HUES48 (cell line): ENCODE data around the gene ARHGEF10L.
"Not testable (repeated sequence)": the region's sequence is repeated elsewhere in the genome, so short reads cannot be mapped to it uniquely, and the experiment has no call there.

Source experiments
- H3K27ac ChIP-seq: one replicate; pipeline ENCODE4 v1.7.0; 2013; ENCODE audit warnings: low read depth, low read length, inconsistent platforms
- H3K27me3 ChIP-seq: 2 replicates; pipeline ENCODE4 v1.6.1; 2013; ENCODE audit warnings: mild to moderate bottlenecking, low read length; ENCODE audit not compliant: control insufficient read depth, insufficient read depth
- H3K36me3 ChIP-seq: 2 replicates; pipeline ENCODE4 v1.6.1; 2013; ENCODE audit warnings: low read length; ENCODE audit not compliant: control insufficient read depth, insufficient read depth
- H3K4me1 ChIP-seq: 2 replicates; pipeline ENCODE4 v1.6.1; 2013; ENCODE audit warnings: mild to moderate bottlenecking, low read length; ENCODE audit not compliant: control insufficient read depth, insufficient read depth
- H3K4me3 ChIP-seq: 2 replicates; pipeline ENCODE4 v1.5.1; 2013; ENCODE audit warnings: mild to moderate bottlenecking, low read depth, low read length
- H3K9ac ChIP-seq: 2 replicates; pipeline ENCODE4 v1.6.1; 2013; ENCODE audit warnings: mild to moderate bottlenecking, low read depth, low read length, moderate library complexity
- H3K9me3 ChIP-seq: 2 replicates; pipeline ENCODE4 v1.6.1; 2013; ENCODE audit warnings: low read length; ENCODE audit not compliant: control insufficient read depth, insufficient read depth

ARHGEF10L gene

DNA sequence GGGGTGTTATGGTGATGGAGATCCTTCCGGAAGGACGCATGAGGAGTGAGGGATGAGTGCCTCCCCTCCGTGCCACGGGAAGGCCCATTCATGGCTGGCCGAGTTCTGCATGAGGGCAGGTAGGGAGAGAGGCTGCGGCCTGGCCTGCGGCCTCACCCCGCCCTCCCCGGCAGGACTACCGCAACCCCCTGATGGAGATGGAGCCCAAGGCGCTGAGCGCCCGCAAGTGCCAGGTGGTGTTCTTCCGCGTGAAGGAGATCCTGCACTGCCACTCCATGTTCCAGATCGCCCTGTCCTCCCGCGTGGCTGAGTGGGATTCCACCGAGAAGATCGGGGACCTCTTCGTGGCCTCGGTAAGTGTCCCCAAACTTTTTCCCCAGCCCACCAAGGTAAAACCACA lies 83.3 kb downstream of the ARHGEF10L start:
- Histone ChIP-seq H3K4me1 (no peaks in the 10 kb centered on the region), H3K27ac (no peak overlapping the region), H3K36me3 (peaks cover 70% of the 10 kb centered on the region), H3K4me3 (no peak overlapping the region), H3K27me3 (no peaks in the 10 kb centered on the region), H3K9ac (no peak overlapping the region), H3K9me3 (no peaks in the 10 kb centered on the region)

GRCh38 chr1:17624611-17625233 lies 85.2 kb downstream of the ARHGEF10L start:
- Histone ChIP-seq H3K27me3 (no peaks in the 10 kb centered on the region), H3K9me3 (no peaks in the 10 kb centered on the region), H3K4me3 (no peak overlapping the region), H3K27ac (no peak overlapping the region), H3K36me3 (peaks cover 72% of the 10 kb centered on the region), H3K4me1 (no peaks in the 10 kb centered on the region), H3K9ac (no peak overlapping the region)

DNA sequence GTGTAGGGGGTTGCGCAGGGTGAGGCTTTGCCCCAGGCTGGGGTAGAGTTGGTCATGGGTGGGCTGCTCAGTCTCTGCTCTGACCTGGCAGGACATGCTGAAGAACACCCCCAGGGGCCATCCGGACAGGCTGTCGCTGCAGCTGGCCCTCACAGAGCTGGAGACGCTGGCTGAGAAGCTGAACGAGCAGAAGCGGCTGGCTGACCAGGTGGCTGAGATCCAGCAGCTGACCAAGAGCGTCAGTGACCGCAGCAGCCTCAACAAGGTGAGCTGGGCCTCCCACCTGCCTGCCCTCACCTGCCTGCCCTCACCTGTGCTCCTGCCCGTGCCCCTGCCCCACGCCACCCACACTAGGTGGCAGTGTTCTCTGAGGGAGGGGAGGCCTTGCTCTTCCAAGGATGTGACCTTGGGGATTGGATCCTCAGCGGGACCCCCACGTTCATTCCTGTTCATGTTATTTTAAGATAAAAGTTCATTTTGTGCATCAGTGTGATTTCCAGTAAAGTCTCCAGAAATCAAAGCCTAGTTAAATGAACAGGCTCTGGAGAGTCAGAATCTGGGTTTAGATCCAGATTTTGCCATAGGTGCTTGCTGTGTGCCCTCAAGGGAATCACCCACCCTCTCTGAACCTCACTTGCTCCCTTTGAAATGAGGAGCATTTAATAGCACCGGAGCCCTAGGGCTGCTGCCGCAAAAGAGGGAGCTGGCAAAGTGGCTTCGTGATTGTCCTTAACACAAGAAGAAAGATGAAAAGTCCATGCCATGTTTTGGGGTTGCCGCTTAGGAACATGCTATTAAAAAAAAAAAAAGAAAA lies 87.9 kb downstream of the ARHGEF10L start:
- Histone ChIP-seq H3K9me3 (no peaks in the 10 kb centered on the region), H3K27me3 (no peaks in the 10 kb centered on the region), H3K27ac (no peak overlapping the region), H3K36me3 (peaks cover 81% of the 10 kb centered on the region), H3K9ac (no peak overlapping the region), H3K4me1 (no peaks in the 10 kb centered on the region), H3K4me3 (no peak overlapping the region)

GRCh38 chr1:17629046-17629445 lies 89.5 kb downstream of the ARHGEF10L start:
- not testable (repeated sequence) for H3K9ac ChIP-seq, H3K4me3 ChIP-seq, H3K27me3 ChIP-seq, H3K9me3 ChIP-seq, H3K27ac ChIP-seq, H3K4me1 ChIP-seq
- H3K36me3 ChIP-seq, result peaks cover 78% of the 10 kb centered on the region

DNA sequence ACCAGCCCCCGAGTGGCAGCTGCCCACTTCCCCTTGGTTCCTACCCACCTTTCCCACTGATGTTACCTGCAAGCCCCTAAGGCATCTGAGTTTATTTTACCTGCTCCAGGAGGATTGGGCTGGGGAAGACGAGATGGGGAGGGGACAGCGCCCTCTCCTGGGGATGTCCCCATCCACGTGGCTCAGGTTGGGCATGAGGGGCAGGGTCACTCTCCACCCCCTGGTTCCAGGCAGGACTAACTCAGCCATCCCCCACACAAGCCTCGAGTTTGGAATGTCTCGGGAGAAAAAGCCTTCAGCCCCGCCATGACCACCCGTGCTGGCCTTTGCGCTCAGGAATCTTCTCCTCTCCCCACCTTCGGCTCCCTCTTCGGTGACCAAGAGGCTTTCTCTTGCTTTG lies 90.0 kb downstream of the ARHGEF10L start:
- no peaks in the 10 kb centered on the region for H3K9me3 ChIP-seq
- no peak overlapping the region for H3K27ac ChIP-seq
- H3K4me1 ChIP-seq, result no peaks in the 10 kb centered on the region
- H3K27me3 ChIP-seq, result no peaks in the 10 kb centered on the region
- no peak overlapping the region for H3K9ac ChIP-seq
- H3K36me3 ChIP-seq, result peaks cover 76% of the 10 kb centered on the region
- no peak overlapping the region for H3K4me3 ChIP-seq

GRCh38 chr1:17630048-17630830 lies 90.7 kb downstream of the ARHGEF10L start:
- Histone ChIP-seq H3K36me3 (peaks cover 76% of the 10 kb centered on the region), H3K27ac (no peak overlapping the region), H3K27me3 (no peaks in the 10 kb centered on the region), H3K4me1 (no peaks in the 10 kb centered on the region), H3K9ac (no peak overlapping the region), H3K9me3 (no peaks in the 10 kb centered on the region), H3K4me3 (no peak overlapping the region)

- Histone ChIP-seq H3K36me3 (peaks cover 78% of the 10 kb centered on the region), H3K4me3 (no peak overlapping the region), H3K27me3 (no peaks in the 10 kb centered on the region), H3K9me3 (no peaks in the 10 kb centered on the region), H3K4me1 (no peaks in the 10 kb centered on the region), H3K9ac (no peak overlapping the region), H3K27ac (no peak overlapping the region)
Observed at GRCh38 chr1:17630986-17631385, 91.5 kb downstream of the ARHGEF10L start.

- no peaks in the 10 kb centered on the region for H3K27me3 ChIP-seq
- H3K9me3 ChIP-seq, result no peaks in the 10 kb centered on the region
- H3K27ac ChIP-seq, result no peak overlapping the region
- H3K36me3 ChIP-seq, result peaks cover 78% of the 10 kb centered on the region
- no peak overlapping the region for H3K4me3 ChIP-seq
- no peak overlapping the region for H3K9ac ChIP-seq
- no peaks in the 10 kb centered on the region for H3K4me1 ChIP-seq
Observed at GRCh38 chr1:17631410-17631809, 91.9 kb downstream of the ARHGEF10L start.

GRCh38 chr1:17632106-17632505 lies 92.6 kb downstream of the ARHGEF10L start:
- Histone ChIP-seq H3K27me3 (no peaks in the 10 kb centered on the region), H3K9me3 (no peaks in the 10 kb centered on the region), H3K36me3 (peaks cover 78% of the 10 kb centered on the region), H3K27ac (no peak overlapping the region), H3K4me1 (no peaks in the 10 kb centered on the region), H3K4me3 (no peak overlapping the region), H3K9ac (no peak overlapping the region)

DNA sequence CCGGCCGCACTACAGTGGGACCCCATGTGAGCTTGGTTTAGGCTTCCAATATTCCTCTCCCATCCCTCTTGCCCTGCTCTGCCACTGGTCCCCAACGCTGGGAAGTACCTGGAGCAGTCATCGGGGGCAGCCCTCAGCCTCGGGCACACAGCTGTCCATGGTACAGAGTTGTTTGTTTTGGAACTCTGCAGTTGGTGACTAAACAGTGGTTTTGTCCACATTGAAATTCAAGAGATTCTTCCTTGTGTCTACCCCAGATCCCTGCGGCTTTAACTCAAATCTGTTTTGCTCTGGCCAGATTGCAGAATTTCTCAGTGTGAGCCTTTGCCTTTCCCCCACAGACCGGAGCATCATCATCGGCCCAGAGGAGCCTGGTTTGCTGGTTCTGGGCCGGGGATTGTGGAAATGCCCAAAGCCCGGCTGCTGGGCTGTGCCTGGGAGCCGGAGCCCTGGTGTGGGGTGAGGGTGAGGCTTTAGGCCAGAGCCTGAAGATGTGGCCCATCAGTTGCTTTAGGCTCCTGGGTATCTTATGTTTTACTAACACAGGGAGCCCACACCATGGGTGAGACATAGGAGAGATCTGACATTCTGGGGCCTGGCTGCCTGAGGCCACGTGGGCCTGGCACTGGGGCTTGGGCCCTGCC lies 93.2 kb downstream of the ARHGEF10L start:
- no peak overlapping the region for H3K9ac ChIP-seq
- H3K27ac ChIP-seq, result no peak overlapping the region
- no peaks in the 10 kb centered on the region for H3K27me3 ChIP-seq
- no peaks in the 10 kb centered on the region for H3K9me3 ChIP-seq
- H3K36me3 ChIP-seq, result peaks cover 75% of the 10 kb centered on the region
- H3K4me1 ChIP-seq, result no peaks in the 10 kb centered on the region
- H3K4me3 ChIP-seq, result no peak overlapping the region
